DOHH2 (cell line): ENCODE data around the gene CISD1.
"Not testable (repeated sequence)": the region's sequence is repeated elsewhere in the genome, so short reads cannot be mapped to it uniquely, and the experiment has no call there.

ENCODE experiments used
- CTCF ChIP-seq: fragments of 200-600 bp; sonication (generic); IDR thresholded peaks from one replicate; pipeline ENCODE4 v1.5.1; 2014; ENCODE audit warnings: antibody characterized with exemption, mild to moderate bottlenecking, low read depth, low read length; ENCODE audit not compliant: poor library complexity, severe bottlenecking
- EZH2phosphoT487 ChIP-seq: fragments of 200-600 bp; sonication (generic); IDR thresholded peaks from 2 replicates; pipeline ENCODE4 v1.6.1; 2017; ENCODE audit warnings: borderline replicate concordance, mild to moderate bottlenecking, antibody characterized with exemption, low read length, moderate library complexity, mixed read lengths

- not testable (repeated sequence) for TF ChIP-seq CTCF, EZH2phosphoT487
These were observed 12.8 kb upstream of the CISD1 start for GRCh38 chr10:58256013-58256780.
